ENCODE measurements around the gene OVOL2.

DNA sequence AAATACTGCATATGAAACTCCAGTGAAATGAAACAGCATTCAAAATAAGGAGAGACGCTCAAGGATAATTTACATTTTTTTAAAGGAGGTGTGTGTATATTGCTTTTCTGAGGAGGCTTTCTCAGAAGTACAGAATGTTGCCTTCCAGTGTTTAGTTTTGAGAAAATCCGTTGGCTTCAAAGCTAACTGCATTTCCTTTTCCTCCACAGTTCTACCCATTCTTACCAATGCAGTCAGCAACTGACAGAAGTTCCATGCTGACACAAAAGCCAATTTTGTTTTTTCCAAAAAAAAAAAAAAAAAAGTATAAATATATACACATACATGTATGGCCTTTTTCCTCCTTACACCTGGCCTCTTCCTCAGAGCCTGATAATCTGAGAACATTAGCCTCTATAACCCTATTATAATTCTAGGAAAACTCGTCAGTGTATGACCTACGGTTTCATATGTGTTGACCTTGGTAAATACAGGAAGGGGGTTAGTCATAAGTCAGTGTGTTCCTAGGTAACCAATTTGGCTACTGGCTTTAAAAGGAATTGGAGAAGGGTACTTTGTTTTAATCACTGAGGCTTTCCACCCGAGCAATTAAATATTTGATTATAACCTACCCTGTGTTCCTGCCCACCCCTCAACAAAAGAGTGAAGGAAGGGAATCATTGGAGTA, 64.7 kb downstream of the OVOL2 start:
- TF ChIP-seq, protein P1, sequence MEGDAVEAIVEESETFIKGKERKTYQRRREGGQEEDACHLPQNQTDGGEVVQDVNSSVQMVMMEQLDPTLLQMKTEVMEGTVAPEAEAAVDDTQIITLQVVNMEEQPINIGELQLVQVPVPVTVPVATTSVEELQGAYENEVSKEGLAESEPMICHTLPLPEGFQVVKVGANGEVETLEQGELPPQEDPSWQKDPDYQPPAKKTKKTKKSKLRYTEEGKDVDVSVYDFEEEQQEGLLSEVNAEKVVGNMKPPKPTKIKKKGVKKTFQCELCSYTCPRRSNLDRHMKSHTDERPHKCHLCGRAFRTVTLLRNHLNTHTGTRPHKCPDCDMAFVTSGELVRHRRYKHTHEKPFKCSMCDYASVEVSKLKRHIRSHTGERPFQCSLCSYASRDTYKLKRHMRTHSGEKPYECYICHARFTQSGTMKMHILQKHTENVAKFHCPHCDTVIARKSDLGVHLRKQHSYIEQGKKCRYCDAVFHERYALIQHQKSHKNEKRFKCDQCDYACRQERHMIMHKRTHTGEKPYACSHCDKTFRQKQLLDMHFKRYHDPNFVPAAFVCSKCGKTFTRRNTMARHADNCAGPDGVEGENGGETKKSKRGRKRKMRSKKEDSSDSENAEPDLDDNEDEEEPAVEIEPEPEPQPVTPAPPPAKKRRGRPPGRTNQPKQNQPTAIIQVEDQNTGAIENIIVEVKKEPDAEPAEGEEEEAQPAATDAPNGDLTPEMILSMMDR (IDR thresholded peaks at IDR 0.05; ENCODE audit: control extremely low read depth in 1 of 3, insufficient read depth in 1 of 3, low read depth in 1 of 3, low read length in 3 of 3), result no peak
- TF ChIP-seq JUN (IDR thresholded peaks at IDR 0.05; ENCODE audit: low read depth, low read length), result no peak
- TF ChIP-seq POLR2A (IDR thresholded peaks at IDR 0.05; ENCODE audit: control extremely low read depth in 1 of 2, low read depth in 2 of 2, low read length in 2 of 2), result no peak
- TF ChIP-seq JUND (IDR thresholded peaks at IDR 0.05; ENCODE audit: low read length), result no peak
- no peak for TF ChIP-seq SUZ12 (IDR thresholded peaks at IDR 0.05; ENCODE audit: low read length)
- TF ChIP-seq RAD21 (IDR thresholded peaks at IDR 0.05 in 1 of 2, conservative IDR thresholded peaks at IDR 0.05 in 1 of 2; ENCODE audit: low read depth in 2 of 2, low read length in 2 of 2), result no peak
- TF ChIP-seq EZH2 (IDR thresholded peaks at IDR 0.05; ENCODE audit: low read depth, low read length, severe bottlenecking), result no peak
- TF ChIP-seq, protein P2, sequence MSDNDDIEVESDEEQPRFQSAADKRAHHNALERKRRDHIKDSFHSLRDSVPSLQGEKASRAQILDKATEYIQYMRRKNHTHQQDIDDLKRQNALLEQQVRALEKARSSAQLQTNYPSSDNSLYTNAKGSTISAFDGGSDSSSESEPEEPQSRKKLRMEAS (IDR thresholded peaks at IDR 0.05), result no peak
- no peak for TF ChIP-seq TAF7 (optimal IDR thresholded peaks at IDR 0.05; ENCODE audit: borderline replicate concordance, low read depth, low read length)
- TF ChIP-seq ZNF274 (IDR thresholded peaks at IDR 0.05; ENCODE audit: borderline replicate concordance, extremely low read depth, low read length), result no peak
- no peak for TF ChIP-seq EP300 (IDR thresholded peaks at IDR 0.05; ENCODE audit: borderline replicate concordance in 1 of 2, low read depth in 2 of 2, low read length in 2 of 2)
- TF ChIP-seq RFX5 (IDR thresholded peaks at IDR 0.05; ENCODE audit: borderline replicate concordance, low read depth, low read length), result no peak
- TF ChIP-seq, protein P3, sequence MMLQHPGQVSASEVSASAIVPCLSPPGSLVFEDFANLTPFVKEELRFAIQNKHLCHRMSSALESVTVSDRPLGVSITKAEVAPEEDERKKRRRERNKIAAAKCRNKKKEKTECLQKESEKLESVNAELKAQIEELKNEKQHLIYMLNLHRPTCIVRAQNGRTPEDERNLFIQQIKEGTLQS (IDR thresholded peaks at IDR 0.05; ENCODE audit: insufficient read depth, low read depth, low read length), result no peak
- TF ChIP-seq CHD2 (IDR thresholded peaks at IDR 0.05; ENCODE audit: low read length), result no peak
